Measurements from ENCODE around the gene OR51Q1. TPM values are rescaled to one million over a fixed set of nuclear protein-coding genes. Genes with fewer than 3 reads are reported as not detected.

The OR51Q1 gene
- polyA plus RNA-seq, 1 of the 3 experiments (the other 2 are of a cell fraction), result not detected

DNA sequence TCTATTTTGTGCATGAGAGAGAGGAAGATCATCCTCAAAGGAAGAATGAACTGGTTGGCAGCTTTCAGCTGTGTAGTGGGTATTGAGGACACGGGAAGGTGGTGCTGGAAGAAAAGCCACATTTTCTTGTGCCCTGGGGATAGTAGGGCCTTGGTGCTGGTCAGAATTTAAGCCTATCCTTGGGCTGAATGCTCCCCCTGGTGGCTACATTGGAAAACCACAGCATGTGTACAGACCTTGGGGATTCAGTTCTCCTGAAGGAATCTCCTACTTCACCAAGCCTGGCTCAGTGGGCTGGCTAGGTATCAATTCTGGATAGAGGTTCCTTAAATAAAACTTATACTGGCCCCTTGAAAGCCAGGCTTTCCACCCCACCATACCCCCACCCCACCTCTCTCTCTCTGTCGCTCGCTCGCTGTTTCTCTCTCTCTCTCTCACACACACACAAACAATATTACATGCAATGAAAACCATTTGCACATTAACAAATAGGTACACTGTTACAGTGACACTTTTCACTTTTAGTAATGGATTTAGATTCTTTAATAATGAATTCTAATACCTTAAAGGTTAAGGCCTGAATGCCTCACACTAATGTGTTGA, 41.1 kb upstream of the OR51Q1 start:
- H3K9me2 ChIP-seq, result no peaks in the 10 kb centered on the region
- H3K79me2 ChIP-seq (ENCODE audit: insufficient read depth), result no peaks in the 10 kb centered on the region
- H3F3A ChIP-seq (replicated peaks; ENCODE audit: insufficient read depth), result no peaks in the 10 kb centered on the region
- 24% methylated on average over 4 of the region's 4 CpGs for WGBS (ENCODE audit: low lambda C conversion rate)
- H4K20me1 ChIP-seq (ENCODE audit: insufficient read depth), result no peaks in the 10 kb centered on the region
- ChIA-PET POLR2A (no interaction called here), CTCF (interaction anchor here (0.6 to 2.1 kb wide), 6 partner anchors 10 to 1193 kb away, joined by 3 to 9 read pairs (median 4); no protein-coding TSS in a partner anchor)
- H3K27me3 ChIP-seq (ENCODE audit: insufficient read depth), result peaks cover 11% of the 10 kb centered on the region; the same call in 1 of the 2 replicates
- no peak overlapping the region; a peak in 1 of 4 replicates for H3K4me3 ChIP-seq (ENCODE audit: low read depth in 2 of 2, low read length in 1 of 2)
- no peak overlapping the region for H3K9ac ChIP-seq
- H3K4me2 ChIP-seq, result no peak overlapping the region
- no peak overlapping the region for H3K27ac ChIP-seq (ENCODE audit: low read depth in 2 of 2, low read length in 1 of 2)
- peak; percentile 91 for TF ChIP-seq SMC3 (IDR thresholded peaks at IDR 0.05; ENCODE audit: low read depth, low read length)
- no peak for TF ChIP-seq TCF12 (IDR thresholded peaks at IDR 0.05)
- TF ChIP-seq, protein P1, sequence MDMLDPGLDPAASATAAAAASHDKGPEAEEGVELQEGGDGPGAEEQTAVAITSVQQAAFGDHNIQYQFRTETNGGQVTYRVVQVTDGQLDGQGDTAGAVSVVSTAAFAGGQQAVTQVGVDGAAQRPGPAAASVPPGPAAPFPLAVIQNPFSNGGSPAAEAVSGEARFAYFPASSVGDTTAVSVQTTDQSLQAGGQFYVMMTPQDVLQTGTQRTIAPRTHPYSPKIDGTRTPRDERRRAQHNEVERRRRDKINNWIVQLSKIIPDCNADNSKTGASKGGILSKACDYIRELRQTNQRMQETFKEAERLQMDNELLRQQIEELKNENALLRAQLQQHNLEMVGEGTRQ (IDR thresholded peaks at IDR 0.05; ENCODE audit: borderline replicate concordance, low read depth, low read length), result no peak
- TF ChIP-seq RAD21 (IDR thresholded peaks at IDR 0.05; ENCODE audit: low read length), result peak; percentile 75
- TF ChIP-seq, protein P2, sequence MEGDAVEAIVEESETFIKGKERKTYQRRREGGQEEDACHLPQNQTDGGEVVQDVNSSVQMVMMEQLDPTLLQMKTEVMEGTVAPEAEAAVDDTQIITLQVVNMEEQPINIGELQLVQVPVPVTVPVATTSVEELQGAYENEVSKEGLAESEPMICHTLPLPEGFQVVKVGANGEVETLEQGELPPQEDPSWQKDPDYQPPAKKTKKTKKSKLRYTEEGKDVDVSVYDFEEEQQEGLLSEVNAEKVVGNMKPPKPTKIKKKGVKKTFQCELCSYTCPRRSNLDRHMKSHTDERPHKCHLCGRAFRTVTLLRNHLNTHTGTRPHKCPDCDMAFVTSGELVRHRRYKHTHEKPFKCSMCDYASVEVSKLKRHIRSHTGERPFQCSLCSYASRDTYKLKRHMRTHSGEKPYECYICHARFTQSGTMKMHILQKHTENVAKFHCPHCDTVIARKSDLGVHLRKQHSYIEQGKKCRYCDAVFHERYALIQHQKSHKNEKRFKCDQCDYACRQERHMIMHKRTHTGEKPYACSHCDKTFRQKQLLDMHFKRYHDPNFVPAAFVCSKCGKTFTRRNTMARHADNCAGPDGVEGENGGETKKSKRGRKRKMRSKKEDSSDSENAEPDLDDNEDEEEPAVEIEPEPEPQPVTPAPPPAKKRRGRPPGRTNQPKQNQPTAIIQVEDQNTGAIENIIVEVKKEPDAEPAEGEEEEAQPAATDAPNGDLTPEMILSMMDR (IDR thresholded peaks at IDR 0.05), result peak; percentile 84
- no peaks in the 10 kb centered on the region for H3K36me3 ChIP-seq (replicated peaks in 1 of 2; ENCODE audit: control insufficient read depth in 1 of 2, insufficient read depth in 2 of 2, low read length in 1 of 2)
- H3K9me3 ChIP-seq, result no peaks in the 10 kb centered on the region
- no peak overlapping the region for H2AFZ ChIP-seq (ENCODE audit: low read depth)
- DNase-seq, result peak; percentile 40
- no peaks in the 10 kb centered on the region for H3K4me1 ChIP-seq (ENCODE audit: control insufficient read depth in 1 of 2, insufficient read depth in 2 of 2, low read depth in 1 of 2, low read length in 1 of 2)

DNA sequence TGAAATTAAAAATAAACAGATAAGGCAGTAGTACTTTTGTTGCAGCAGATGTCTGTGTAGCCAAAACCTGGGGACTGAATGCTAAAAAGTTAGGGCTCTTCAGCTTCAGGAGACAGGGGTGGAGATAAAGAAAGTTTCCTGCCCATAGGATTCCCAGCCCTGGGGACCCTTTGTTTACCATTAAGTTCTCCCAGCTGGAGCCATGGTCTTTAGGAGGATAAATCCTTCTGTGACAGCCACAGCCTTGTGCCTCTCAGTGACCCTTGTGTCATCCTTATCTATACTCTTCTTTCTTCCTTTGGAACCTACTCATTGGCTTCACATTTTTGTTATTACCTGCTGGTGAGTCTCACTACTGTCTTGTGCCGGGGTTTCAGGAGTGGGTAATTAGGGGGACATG, 38.3 kb upstream of the OR51Q1 start, which contains the start of gene OR51M1:
Gene OR51M1, plus strand, starts transcription at position 237 of the 400 bp plus-strand sequence. CDS start 5,587 bp downstream, outside the sequence.
- Histone ChIP-seq H3K27ac (ENCODE audit: low read depth in 2 of 2, low read length in 1 of 2) (no peak within 1 kb of the TSS), H3F3A (replicated peaks; ENCODE audit: insufficient read depth) (no peaks in the 10 kb centered on the region), H3K4me2 (no peak within 1 kb of the TSS), H3K79me2 (ENCODE audit: insufficient read depth) (no peaks in the 10 kb centered on the region), H3K27me3 (ENCODE audit: insufficient read depth) (peaks cover 11% of the 10 kb centered on the region; the same call in 1 of the 2 replicates), H3K9ac (no peak within 1 kb of the TSS), H3K4me1 (ENCODE audit: control insufficient read depth in 1 of 2, insufficient read depth in 2 of 2, low read depth in 1 of 2, low read length in 1 of 2) (no peaks in the 10 kb centered on the region), H3K36me3 (replicated peaks in 1 of 2; ENCODE audit: control insufficient read depth in 1 of 2, insufficient read depth in 2 of 2, low read length in 1 of 2) (no peaks in the 10 kb centered on the region), H4K20me1 (ENCODE audit: insufficient read depth) (no peaks in the 10 kb centered on the region), H3K4me3 (ENCODE audit: low read depth in 2 of 2, low read length in 1 of 2) (no peak within 1 kb of the TSS), H3K9me2 (no peaks in the 10 kb centered on the region), H3K9me3 (no peaks in the 10 kb centered on the region), H2AFZ (ENCODE audit: low read depth) (no peak within 1 kb of the TSS)
- ChIA-PET POLR2A (no interaction called here), CTCF (no interaction called here)
- TF ChIP-seq, protein P3, sequence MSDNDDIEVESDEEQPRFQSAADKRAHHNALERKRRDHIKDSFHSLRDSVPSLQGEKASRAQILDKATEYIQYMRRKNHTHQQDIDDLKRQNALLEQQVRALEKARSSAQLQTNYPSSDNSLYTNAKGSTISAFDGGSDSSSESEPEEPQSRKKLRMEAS (IDR thresholded peaks at IDR 0.05; ENCODE audit: low read depth), result no peak
- TF ChIP-seq TCF12 (IDR thresholded peaks at IDR 0.05), result no peak
- no peak for TF ChIP-seq ELF1 (IDR thresholded peaks at IDR 0.05)
- TF ChIP-seq NFIC (IDR thresholded peaks at IDR 0.05; ENCODE audit: borderline replicate concordance), result no peak
- TF ChIP-seq, protein P4, sequence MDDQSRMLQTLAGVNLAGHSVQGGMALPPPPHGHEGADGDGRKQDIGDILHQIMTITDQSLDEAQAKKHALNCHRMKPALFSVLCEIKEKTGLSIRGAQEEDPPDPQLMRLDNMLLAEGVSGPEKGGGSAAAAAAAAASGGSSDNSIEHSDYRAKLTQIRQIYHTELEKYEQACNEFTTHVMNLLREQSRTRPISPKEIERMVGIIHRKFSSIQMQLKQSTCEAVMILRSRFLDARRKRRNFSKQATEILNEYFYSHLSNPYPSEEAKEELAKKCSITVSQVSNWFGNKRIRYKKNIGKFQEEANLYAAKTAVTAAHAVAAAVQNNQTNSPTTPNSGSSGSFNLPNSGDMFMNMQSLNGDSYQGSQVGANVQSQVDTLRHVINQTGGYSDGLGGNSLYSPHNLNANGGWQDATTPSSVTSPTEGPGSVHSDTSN (IDR thresholded peaks at IDR 0.05), result no peak
- TF ChIP-seq CHD2 (IDR thresholded peaks at IDR 0.05; ENCODE audit: low read length, partially characterized antibody), result no peak
- no peak for TF ChIP-seq FOSL2 (IDR thresholded peaks at IDR 0.05; ENCODE audit: borderline replicate concordance, low read depth)
- TF ChIP-seq, protein P5, sequence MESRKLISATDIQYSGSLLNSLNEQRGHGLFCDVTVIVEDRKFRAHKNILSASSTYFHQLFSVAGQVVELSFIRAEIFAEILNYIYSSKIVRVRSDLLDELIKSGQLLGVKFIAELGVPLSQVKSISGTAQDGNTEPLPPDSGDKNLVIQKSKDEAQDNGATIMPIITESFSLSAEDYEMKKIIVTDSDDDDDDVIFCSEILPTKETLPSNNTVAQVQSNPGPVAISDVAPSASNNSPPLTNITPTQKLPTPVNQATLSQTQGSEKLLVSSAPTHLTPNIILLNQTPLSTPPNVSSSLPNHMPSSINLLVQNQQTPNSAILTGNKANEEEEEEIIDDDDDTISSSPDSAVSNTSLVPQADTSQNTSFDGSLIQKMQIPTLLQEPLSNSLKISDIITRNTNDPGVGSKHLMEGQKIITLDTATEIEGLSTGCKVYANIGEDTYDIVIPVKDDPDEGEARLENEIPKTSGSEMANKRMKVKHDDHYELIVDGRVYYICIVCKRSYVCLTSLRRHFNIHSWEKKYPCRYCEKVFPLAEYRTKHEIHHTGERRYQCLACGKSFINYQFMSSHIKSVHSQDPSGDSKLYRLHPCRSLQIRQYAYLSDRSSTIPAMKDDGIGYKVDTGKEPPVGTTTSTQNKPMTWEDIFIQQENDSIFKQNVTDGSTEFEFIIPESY (IDR thresholded peaks at IDR 0.05; ENCODE audit: borderline replicate concordance, low read depth), result no peak
- no peak for DNase-seq
- 0% methylated on average over 1 of the region's 1 CpG for WGBS (ENCODE audit: low lambda C conversion rate)
